Neural cell (in vitro differentiated cells): ENCODE data around the gene OR52K1. TPM values are rescaled to one million over a fixed set of nuclear protein-coding genes. Genes with fewer than 3 reads are reported as not detected.

ENCODE experiments used
- H2AFZ ChIP-seq: fragments of 200-600, 300-800 bp; sonication (generic), shearing (Covaris generic); 2 replicates; pipeline ENCODE4 v1.6.0; 2014; ENCODE audit warnings: low read depth, mild to moderate bottlenecking, antibody characterized with exemption, low read length, moderate library complexity
- H3F3A ChIP-seq: fragments of 200-600 bp; shearing (Covaris generic); 2 replicates; pipeline ENCODE4 v1.6.1; 2016; ENCODE audit warnings: mild to moderate bottlenecking, moderate library complexity, mixed read lengths, antibody characterized with exemption, low read length; ENCODE audit not compliant: insufficient read depth, poor library complexity, severe bottlenecking
- H3K27ac ChIP-seq: fragments of 200-600, 300-800 bp; sonication (generic), shearing (Covaris generic); 2 replicates; pipeline ENCODE4 v1.5.1; 2014; ENCODE audit warnings: mild to moderate bottlenecking, low read length, moderate library complexity
- H3K27me3 ChIP-seq: fragments of 300-800, 200-600 bp; sonication (generic), shearing (Covaris generic); 2 replicates; pipeline ENCODE4 v1.6.0; 2014; ENCODE audit warnings: mild to moderate bottlenecking, low read depth, low read length, moderate library complexity; ENCODE audit not compliant: insufficient read depth
- H3K36me3 ChIP-seq: fragments of 300-800, 200-600 bp; sonication (generic), shearing (Covaris generic); 2 replicates; pipeline ENCODE4 v1.5.1; 2014; ENCODE audit warnings: mild to moderate bottlenecking, antibody characterized with exemption, low read length, moderate library complexity; ENCODE audit not compliant: insufficient read depth
- H3K4me2 ChIP-seq: fragments of 300-800, 200-600 bp; sonication (generic), shearing (Covaris generic); 2 replicates; pipeline ENCODE4 v1.6.0; 2014; ENCODE audit warnings: mild to moderate bottlenecking, low read length
- H3K4me3 ChIP-seq: fragments of 300-800, 200-600 bp; sonication (generic), shearing (Covaris generic); 2 replicates; pipeline ENCODE4 v1.5.1; 2014; ENCODE audit warnings: mild to moderate bottlenecking, low read length, moderate library complexity
- H3K79me2 ChIP-seq: fragments of 200-600 bp; shearing (Covaris generic); replicated peaks from 2 replicates; pipeline ENCODE4 v1.6.0; 2014; ENCODE audit warnings: mild to moderate bottlenecking, low read length, moderate library complexity; ENCODE audit not compliant: insufficient read depth
- H3K9ac ChIP-seq: fragments of 300-800, 200-600 bp; sonication (generic), shearing (Covaris generic); 2 replicates; pipeline ENCODE4 v1.6.1; 2016; ENCODE audit warnings: mild to moderate bottlenecking, low read length, mixed read lengths
- H3K9me2 ChIP-seq: fragments of 200-600 bp; shearing (Covaris generic); 2 replicates; pipeline ENCODE4 v1.6.1; 2016; ENCODE audit warnings: mild to moderate bottlenecking, low read length, mixed read lengths; ENCODE audit not compliant: insufficient read depth
- H3K9me3 ChIP-seq: fragments of 200-600, 300-800 bp; sonication (generic), shearing (Covaris generic); 2 replicates; pipeline ENCODE4 v1.6.1; 2016; ENCODE audit warnings: mild to moderate bottlenecking, mixed run types, low read length, moderate library complexity, mixed read lengths
- H4K20me1 ChIP-seq: fragments of 200-600 bp; shearing (Covaris generic); 2 replicates; pipeline ENCODE4 v1.6.1; 2016; ENCODE audit warnings: mild to moderate bottlenecking, mixed run types; ENCODE audit not compliant: insufficient read depth
- CTCF ChIP-seq: fragments of 450-650 bp; IDR thresholded peaks from 2 replicates; pipeline ENCODE4 v1.5.1; 2014; ENCODE audit warnings: antibody characterized with exemption, mild to moderate bottlenecking, moderate library complexity; ENCODE audit not compliant: poor library complexity, severe bottlenecking
- EP300 ChIP-seq: fragments of 450-650 bp; conservative IDR thresholded peaks from 2 replicates; pipeline ENCODE4 v1.6.1; 2014; ENCODE audit warnings: antibody characterized with exemption, mild to moderate bottlenecking, moderate library complexity; ENCODE audit not compliant: poor library complexity, severe bottlenecking
- EZH2 ChIP-seq: fragments of 200-600, 300-800 bp; shearing (Covaris generic), sonication (generic); IDR thresholded peaks from 2 replicates; pipeline ENCODE4 v1.6.1; 2014; ENCODE audit warnings: antibody characterized with exemption, low read length, borderline replicate concordance, mild to moderate bottlenecking; ENCODE audit not compliant: insufficient read depth, poor library complexity, severe bottlenecking
- MXI1 ChIP-seq: fragments of 450-650 bp; conservative IDR thresholded peaks from 2 replicates; pipeline ENCODE4 v1.6.1; 2014; ENCODE audit warnings: antibody characterized with exemption, mild to moderate bottlenecking; ENCODE audit not compliant: poor library complexity, severe bottlenecking
- POLR2AphosphoS5 ChIP-seq: IDR thresholded peaks from 2 replicates; pipeline ENCODE4 v1.6.1; 2012
- RAD21 ChIP-seq: fragments of 450-650 bp; conservative IDR thresholded peaks from 2 replicates; pipeline ENCODE4 v1.6.1; 2014; ENCODE audit warnings: antibody characterized with exemption, mild to moderate bottlenecking, moderate library complexity
- REST ChIP-seq: IDR thresholded peaks from 2 replicates; pipeline ENCODE4 v1.6.1; 2012; ENCODE audit warnings: borderline replicate concordance
- SMC3 ChIP-seq: fragments of 450-650 bp; conservative IDR thresholded peaks from 2 replicates; pipeline ENCODE4 v1.6.1; 2014; ENCODE audit warnings: antibody characterized with exemption, mild to moderate bottlenecking, moderate library complexity; ENCODE audit not compliant: poor library complexity
- TAF1 ChIP-seq: IDR thresholded peaks from 2 replicates; pipeline ENCODE4 v1.6.1; 2012; ENCODE audit warnings: low read depth
- polyA plus RNA-seq: library from polyadenylated mRNA; depleted of rRNA; stranded (reverse); fragments of >200 nt; gene quantifications from 2 replicates; pipeline ENCODE4 v1.2.3, GENCODE V29; 2014

OR52K1 gene
- polyA plus RNA-seq, 1 donor from 2014 or later = not detected

- TF ChIP-seq REST = no peak
- TF ChIP-seq MXI1 = no peak
- no peak for TF ChIP-seq SMC3
- no peak for TF ChIP-seq RAD21
- no peak for TF ChIP-seq EZH2
- TF ChIP-seq EP300 = no peak
- no peak for TF ChIP-seq POLR2AphosphoS5
- no peak for TF ChIP-seq TAF1
- TF ChIP-seq CTCF = no peak
- Histone ChIP-seq H3K27me3 (no peaks in the 10 kb centered on the region), H3K4me3 (no peak overlapping the region), H3K9ac (no peak overlapping the region), H3K27ac (no peak overlapping the region), H3K36me3 (no peaks in the 10 kb centered on the region), H2AFZ (no peak overlapping the region), H3K79me2 (no peaks in the 10 kb centered on the region), H3K9me2 (no peaks in the 10 kb centered on the region), H4K20me1 (no peaks in the 10 kb centered on the region), H3K4me2 (no peak overlapping the region), H3F3A (no peaks in the 10 kb centered on the region), H3K9me3 (no peaks in the 10 kb centered on the region)
These were observed 2.8 kb upstream of the OR52K1 start for GRCh38 chr11:4479644-4480043.

GRCh38 chr11:4480577-4481239, 1.7 kb upstream of the OR52K1 start:
- H2AFZ ChIP-seq = no peak overlapping the region
- no peak overlapping the region for H3K27ac ChIP-seq
- no peak overlapping the region for H3K9ac ChIP-seq
- H3K4me2 ChIP-seq = no peak overlapping the region
- H3F3A ChIP-seq = no peaks in the 10 kb centered on the region
- no peaks in the 10 kb centered on the region for H3K36me3 ChIP-seq
- no peaks in the 10 kb centered on the region for H3K79me2 ChIP-seq
- H4K20me1 ChIP-seq = no peaks in the 10 kb centered on the region
- H3K4me3 ChIP-seq = no peak overlapping the region
- no peaks in the 10 kb centered on the region for H3K27me3 ChIP-seq
- TF ChIP-seq EP300 (no peak), REST (no peak), MXI1 (no peak), POLR2AphosphoS5 (no peak), TAF1 (no peak), SMC3 (no peak), RAD21 (no peak), EZH2 (no peak), CTCF (no peak)
- H3K9me3 ChIP-seq = no peaks in the 10 kb centered on the region
- H3K9me2 ChIP-seq = no peaks in the 10 kb centered on the region
